GM21619 (cell line): ENCODE measurements around the gene CLEC11A.

Source experiments
- ATAC-seq: cut with Tn5 transposase; IDR thresholded peaks from one replicate; pipeline ENCODE4 v1.9.1; 2021; ENCODE audit not compliant: unreplicated experiment

CLEC11A gene, protein sequence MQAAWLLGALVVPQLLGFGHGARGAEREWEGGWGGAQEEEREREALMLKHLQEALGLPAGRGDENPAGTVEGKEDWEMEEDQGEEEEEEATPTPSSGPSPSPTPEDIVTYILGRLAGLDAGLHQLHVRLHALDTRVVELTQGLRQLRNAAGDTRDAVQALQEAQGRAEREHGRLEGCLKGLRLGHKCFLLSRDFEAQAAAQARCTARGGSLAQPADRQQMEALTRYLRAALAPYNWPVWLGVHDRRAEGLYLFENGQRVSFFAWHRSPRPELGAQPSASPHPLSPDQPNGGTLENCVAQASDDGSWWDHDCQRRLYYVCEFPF

GRCh38 chr19:50723069-50723468, at the start of gene CLEC11A:
TSS of gene CLEC11A (plus strand) at chr19:50723364. CDS start at chr19:50723526, 162 bp downstream.
- no peak for ATAC-seq

DNA sequence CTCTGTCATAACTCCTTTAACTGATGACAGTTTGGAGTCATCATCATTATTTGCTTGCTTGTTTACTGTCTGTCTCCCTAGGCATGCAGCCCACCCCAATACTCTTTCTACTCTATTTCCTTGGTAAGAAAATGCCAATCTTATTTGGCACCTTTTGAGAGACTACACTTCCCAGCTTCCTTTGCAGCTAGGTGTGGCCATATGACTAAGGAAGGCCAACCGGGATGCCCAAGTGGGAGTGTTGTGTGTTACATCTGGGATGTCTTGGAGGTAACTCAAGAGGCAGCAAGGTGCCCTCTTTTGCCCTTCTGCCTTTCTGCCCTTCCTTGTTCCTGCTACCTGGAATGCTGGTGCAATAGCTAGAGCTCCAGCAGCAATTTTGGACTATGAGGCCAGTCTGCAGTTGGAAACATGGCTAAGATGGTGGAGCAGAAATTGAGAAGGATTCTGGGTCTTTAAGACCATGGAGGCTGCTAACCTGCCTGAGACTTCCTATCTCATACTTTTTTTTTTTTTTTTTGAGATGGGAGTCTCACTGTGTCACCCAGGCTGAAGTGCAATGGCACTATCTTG, 46.5 kb upstream of the CLEC11A start:
- ATAC-seq, result no peak

GRCh38 chr19:50677636-50678035, 45.5 kb upstream of the CLEC11A start:
- ATAC-seq, result no peak

DNA sequence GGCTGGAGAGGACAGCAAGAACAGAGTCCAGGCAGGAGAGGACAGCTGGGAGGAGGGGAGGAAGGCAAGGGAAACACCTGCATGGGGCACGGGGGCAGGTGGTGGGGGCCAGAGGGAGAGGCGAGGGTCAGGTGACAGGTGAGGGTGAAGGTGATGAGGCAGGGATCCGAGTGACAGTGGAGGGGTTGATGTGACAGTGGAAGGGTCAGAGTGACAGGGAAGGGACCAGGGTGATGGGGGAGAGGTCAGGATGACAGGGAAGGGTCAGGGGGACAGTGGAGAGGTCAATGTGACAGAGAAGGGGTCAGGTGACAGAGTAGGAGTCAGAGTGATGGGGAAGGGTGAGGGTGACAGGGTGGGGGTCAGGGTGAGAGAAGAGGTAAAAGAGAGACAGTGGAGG, 44.8 kb upstream of the CLEC11A start:
- no peak for ATAC-seq

DNA sequence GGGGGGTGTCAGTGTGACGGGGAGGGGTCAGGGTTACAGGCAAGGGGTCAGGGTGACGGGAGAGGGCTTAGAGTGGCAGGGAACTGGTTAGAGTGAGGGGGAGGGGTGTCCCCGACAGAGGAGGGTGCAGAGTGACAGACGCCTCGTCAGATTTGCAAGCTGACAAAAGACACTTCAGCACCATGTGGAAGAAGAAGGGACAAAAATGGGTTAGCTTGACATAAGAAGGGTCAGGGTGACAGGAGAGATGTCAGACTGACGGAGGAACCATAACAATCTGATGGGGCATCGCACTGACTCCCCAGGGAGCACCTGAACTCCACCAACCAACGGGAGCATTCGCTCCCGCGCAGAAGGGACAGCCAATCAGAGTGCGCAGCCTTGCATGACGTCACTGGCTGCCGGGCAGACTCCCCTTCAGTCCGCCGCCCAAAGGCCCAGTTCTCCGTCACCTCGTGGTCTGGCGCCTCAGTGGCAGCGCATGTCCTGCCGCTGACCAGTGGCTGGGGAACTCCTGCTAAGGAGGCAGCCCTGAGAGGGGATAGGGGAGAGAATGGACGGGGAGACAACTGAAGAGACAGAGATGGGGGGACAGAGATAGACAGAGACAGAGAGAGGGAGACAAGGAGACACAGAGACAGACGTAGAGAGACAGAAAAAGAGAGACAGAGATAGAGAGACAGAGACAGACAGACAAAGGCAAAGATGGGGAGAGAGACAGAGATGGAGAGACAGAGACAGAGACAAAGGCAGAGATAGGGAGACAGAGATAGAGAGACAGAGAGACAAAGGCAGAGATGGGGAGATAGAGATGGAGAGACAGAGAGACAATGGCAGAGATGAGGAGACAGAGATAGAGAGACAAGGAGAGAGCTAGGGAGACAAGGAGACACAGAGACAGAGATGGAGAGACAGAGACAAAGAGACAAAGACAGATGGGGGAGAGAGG, 43.7 kb upstream of the CLEC11A start:
- peak; percentile 76 for ATAC-seq

DNA sequence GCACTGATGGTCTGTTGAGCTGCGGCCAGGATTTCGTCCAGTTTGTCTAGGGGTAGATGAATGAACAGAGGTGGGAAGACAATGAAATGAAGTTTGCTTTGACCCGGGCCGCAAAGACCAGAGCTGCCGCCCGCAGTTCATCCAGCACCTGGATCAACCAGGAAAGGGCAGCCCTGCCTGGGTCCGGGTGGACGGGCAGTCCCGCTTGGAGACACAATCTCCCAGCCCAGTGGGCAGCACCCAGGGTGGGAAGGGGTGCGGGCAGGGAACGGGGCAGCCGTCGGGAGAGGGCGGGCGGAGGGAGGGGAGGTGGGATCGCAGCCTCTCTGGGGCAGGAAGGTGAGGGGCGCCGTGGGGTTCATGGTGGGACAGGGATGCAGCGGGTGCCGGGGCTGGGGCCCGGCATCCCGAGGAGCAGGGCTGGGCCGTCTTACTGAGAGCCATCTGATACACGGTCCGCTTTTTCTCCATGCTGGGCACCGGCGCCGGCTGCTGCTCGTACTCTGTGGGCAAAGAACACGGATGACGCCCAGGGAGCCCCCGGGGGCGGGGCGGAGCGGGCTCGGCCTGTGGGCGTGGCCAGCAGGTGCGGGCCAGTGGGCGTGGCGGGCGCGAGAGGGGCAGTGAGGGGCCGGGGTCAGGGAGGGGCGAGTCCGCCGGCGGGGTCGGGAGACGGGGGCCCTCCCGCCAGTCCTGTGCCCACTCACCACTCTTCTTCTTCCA, 36.7 kb upstream of the CLEC11A start:
- no peak for ATAC-seq

GRCh38 chr19:50688766-50689165, 34.4 kb upstream of the CLEC11A start:
- ATAC-seq, result no peak

GRCh38 chr19:50690439-50690838, 32.7 kb upstream of the CLEC11A start:
- ATAC-seq, result no peak

GRCh38 chr19:50693064-50693975, 29.8 kb upstream of the CLEC11A start:
- ATAC-seq, result no peak

GRCh38 chr19:50694815-50695145, 28.4 kb upstream of the CLEC11A start:
- ATAC-seq, result no peak

DNA sequence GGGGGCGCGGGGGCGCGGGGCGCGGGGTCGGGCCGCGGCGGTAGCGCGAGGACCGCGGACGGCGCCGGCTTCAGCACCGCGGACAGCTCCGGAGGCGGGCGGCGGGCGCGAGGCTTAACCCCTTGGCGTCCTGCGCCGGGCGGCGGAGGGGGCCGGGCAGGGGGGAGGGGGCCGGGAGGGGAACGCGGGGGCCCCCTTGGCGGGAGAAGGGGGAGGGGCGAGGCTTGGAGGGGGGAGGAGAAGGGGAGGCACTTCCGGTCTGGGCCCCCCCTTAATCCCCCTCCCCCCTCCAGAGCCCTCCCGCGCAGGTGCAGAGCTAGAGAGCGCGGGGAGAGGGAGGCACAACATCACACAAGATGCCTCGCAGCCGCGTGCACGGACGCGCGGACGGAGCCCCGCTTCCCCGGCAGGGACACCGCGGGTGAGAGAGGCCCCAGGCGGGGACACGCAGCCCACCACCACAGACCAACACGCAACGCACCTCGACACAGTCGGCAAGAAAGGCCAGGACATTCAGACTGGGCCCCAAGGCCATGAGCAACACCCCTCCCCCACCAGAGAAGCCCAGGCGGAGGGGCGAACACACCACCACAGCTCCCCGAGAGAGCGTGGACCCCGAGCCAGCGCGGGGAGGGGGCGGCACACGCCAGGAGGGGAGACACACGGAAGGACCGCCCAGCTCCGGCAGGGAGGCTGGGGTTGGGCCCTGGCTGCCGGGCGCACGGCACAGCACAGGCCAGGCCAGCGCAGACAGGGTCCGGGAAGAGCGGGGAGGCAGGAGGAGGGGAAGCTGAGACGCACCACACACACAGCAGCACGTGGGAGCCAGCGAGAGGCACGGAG, 27.7 kb upstream of the CLEC11A start:
- no peak for ATAC-seq

- ATAC-seq, result no peak
Measured at GRCh38 chr19:50696094-50696483, 27.1 kb upstream of the CLEC11A start.

DNA sequence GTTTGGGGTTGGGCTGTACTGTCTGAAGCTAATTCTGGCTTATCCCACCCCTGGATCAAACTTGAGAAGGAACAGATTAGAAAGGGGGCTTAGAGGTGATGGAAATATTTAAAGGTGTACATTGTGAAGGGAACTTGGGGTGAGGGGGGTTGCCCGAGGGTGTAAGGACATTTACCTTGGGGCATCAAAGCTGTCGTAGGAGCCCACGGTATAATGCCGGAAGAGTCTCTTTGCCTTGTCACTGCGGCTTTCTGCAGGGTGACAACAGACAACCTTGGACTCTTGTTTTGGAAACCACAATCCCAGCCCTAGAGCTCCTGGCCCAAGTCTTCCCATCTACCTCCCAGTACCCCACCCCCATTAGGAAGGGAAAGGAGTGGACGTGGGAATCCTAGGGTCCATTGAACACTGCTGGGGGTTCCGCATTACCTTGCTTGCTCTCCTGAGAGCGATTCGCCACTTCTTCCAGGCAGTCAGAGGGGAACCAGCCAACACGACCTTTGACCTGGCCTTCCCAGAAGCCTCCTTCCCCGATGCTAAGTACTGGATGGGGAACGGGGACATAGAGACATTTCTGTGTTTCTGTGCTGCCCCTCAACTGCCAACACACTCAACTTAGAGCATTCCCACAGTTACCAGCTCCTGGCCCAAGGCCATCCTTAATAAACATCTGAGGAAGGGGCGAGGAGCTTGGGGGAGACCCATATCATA, 25.6 kb upstream of the CLEC11A start:
- ATAC-seq, result no peak

- no peak for ATAC-seq
Measured at GRCh38 chr19:50701367-50701985, 21.7 kb upstream of the CLEC11A start.

GRCh38 chr19:50702158-50702870, 20.9 kb upstream of the CLEC11A start:
- ATAC-seq, result no peak

DNA sequence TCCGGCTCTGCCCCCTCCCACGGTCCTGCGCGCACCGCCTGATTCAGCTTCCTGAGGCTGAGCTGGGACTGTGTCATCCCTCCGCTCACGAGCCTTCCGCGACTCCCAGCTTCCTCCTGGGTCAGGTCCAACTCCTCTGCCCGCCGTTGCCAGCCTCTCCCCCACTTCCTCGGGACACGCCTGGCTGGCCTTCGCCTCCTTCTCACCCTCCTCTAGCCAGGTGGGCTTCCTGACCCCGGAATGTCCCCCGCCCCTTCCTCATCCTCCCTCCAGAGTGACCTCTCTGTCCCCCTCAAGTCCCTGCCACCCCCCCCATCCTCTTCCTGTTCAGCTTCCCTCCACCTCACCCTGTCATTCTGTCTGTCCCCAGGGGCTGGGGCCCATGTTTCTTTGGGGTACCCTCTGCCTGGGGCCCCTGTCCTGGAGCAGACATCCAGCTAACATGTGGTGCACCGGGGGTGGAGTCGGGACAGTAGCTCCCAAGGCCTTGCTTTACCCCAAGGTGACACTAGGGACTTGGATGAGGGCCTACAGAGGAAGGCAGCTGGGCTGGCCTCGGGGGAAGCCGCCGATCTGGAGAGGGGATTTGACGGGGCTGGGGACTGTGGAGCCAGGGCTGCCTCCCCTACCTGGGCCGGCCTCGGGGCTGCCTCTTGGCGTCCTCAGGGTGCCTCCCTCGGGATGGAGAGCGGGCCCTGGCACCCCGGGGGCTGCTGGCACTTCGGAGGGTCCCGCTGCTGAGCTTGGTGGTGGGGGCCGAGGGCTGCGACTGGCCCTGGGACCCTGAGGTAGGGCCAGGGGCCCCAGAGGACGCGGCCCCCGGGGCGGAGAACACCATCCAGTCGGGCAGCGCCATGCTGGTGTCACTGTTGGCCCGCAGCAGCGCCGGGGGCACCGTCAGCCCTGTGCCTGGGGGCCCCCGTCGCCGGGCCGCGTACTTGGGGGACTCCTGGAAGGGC, 20.0 kb upstream of the CLEC11A start:
- ATAC-seq, result no peak
